Activated B cell treated with CpG ODN at 0.5 μM for 24 hours (primary cell): ENCODE data around the gene STPG1. TPM values are rescaled to one million over a fixed set of nuclear protein-coding genes. Genes with fewer than 3 reads are reported as not detected.

Experiments used
- ATAC-seq: fragments of 200-7000 bp; cut with Tn5 transposase; one replicate; pipeline ENCODE4 v1.10.0; 2021; ENCODE audit warnings: low read depth, mild to moderate bottlenecking, moderate library complexity
- CTCF ChIA-PET: fragments of 350-600 bp; sonication (Branson Sonifier 250); formaldehyde crosslinking; loops from one replicate; lab custom pipeline; 2021; ENCODE audit warnings: antibody characterized with exemption; lab: Charles Lee
- POLR2A ChIA-PET: fragments of 350-600 bp; sonication (Branson Sonifier 250); formaldehyde crosslinking; loops from one replicate; lab custom pipeline; 2021; ENCODE audit warnings: antibody characterized with exemption; lab: Charles Lee
- DNase-seq: peaks from one replicate; pipeline ENCODE4 v3.0.0; 2022
- H3K27ac Mint-ChIP-seq: one replicate; pipeline ENCODE4 v1.8.0; 2020; ENCODE audit warnings: mixed read lengths
- H3K27me3 Mint-ChIP-seq: one replicate; pipeline ENCODE4 v1.8.0; 2021; ENCODE audit warnings: mixed read lengths
- H3K36me3 Mint-ChIP-seq: one replicate; pipeline ENCODE4 v1.8.0; 2021; ENCODE audit warnings: low read depth, mixed read lengths
- H3K4me1 Mint-ChIP-seq: one replicate; pipeline ENCODE4 v1.8.0; 2021; ENCODE audit warnings: mixed read lengths
- H3K4me3 Mint-ChIP-seq: one replicate; pipeline ENCODE4 v1.8.0; 2020; ENCODE audit warnings: mild to moderate bottlenecking, mixed read lengths
- H3K9me3 Mint-ChIP-seq: one replicate; pipeline ENCODE4 v1.8.0; 2020; ENCODE audit warnings: mixed read lengths
- CTCF ChIP-seq: fragments of 200-600 bp; IDR thresholded peaks from one replicate; pipeline ENCODE4 v1.8.0; 2022; ENCODE audit warnings: antibody characterized with exemption, mild to moderate bottlenecking
- intact Hi-C: fragments of 100-400 bp; cut with micrococcal nuclease; formaldehyde crosslinking; loops from one replicate; pipeline ENCODE4 v1.15.1; 2024
- total RNA-seq: library from RNA; stranded (reverse); gene quantifications from 2 replicates; pipeline ENCODE4 v1.2.3, GENCODE V29; 2022

The STPG1 gene
- total RNA-seq, 1 donor from 2014 or later, result 7.4 TPM

- DNase-seq (no peak), ATAC-seq (no peak)
- Mint-ChIP-seq H3K4me1 (no peaks in the 10 kb centered on the region), H3K9me3 (no peaks in the 10 kb centered on the region), H3K4me3 (no peak overlapping the region), H3K36me3 (peaks cover 50% of the 10 kb centered on the region), H3K27me3 (no peaks in the 10 kb centered on the region), H3K27ac (no peak overlapping the region)
- ChIA-PET CTCF (no interaction called here), POLR2A (no interaction called here)
- no peak for TF ChIP-seq CTCF
- intact Hi-C loops, result no loop called here
Measured at GRCh38 chr1:24438423-24438901, 24.9 kb upstream of the STPG1 start.

- Mint-ChIP-seq H3K4me3 (no peak overlapping the region), H3K4me1 (no peaks in the 10 kb centered on the region), H3K27ac (no peak overlapping the region), H3K27me3 (no peaks in the 10 kb centered on the region), H3K9me3 (no peaks in the 10 kb centered on the region), H3K36me3 (peaks cover 56% of the 10 kb centered on the region)
- ATAC-seq (no peak), DNase-seq (no peak)
- ChIA-PET CTCF (no interaction called here), POLR2A (no interaction called here)
- no peak for TF ChIP-seq CTCF
- intact Hi-C loops, result no loop called here
Measured at GRCh38 chr1:24437631-24438396, 24.2 kb upstream of the STPG1 start.

- no peak for TF ChIP-seq CTCF
- Mint-ChIP-seq H3K4me3 (no peak overlapping the region), H3K9me3 (no peaks in the 10 kb centered on the region), H3K36me3 (peaks cover 44% of the 10 kb centered on the region), H3K27me3 (no peaks in the 10 kb centered on the region), H3K4me1 (no peaks in the 10 kb centered on the region), H3K27ac (no peak overlapping the region)
- ChIA-PET CTCF (interaction anchor here (1.6 kb wide), 1 partner anchor 151 kb away, joined by 3 read pairs; no protein-coding TSS in a partner anchor), POLR2A (no interaction called here)
- intact Hi-C loops, result no loop called here
- ATAC-seq, result no peak
- DNase-seq, result no peak
Measured at GRCh38 chr1:24435782-24436365, 22.3 kb upstream of the STPG1 start.

- no peak overlapping the region for H3K27ac Mint-ChIP-seq
Measured at GRCh38 chr1:24427545-24427862, 13.9 kb upstream of the STPG1 start.

More at GRCh38 chr1:24427545-24427862, 13.9 kb upstream of the STPG1 start:
- Mint-ChIP-seq H3K4me1 (peaks cover 4% of the 10 kb centered on the region), H3K36me3 (peaks cover 57% of the 10 kb centered on the region), H3K9me3 (no peaks in the 10 kb centered on the region), H3K27me3 (no peaks in the 10 kb centered on the region), H3K4me3 (no peak overlapping the region)
- no peak for ATAC-seq
- TF ChIP-seq CTCF, result no peak
- intact Hi-C loops, result no loop called here
- POLR2A ChIA-PET, result no interaction called here
- CTCF ChIA-PET, result no interaction called here
- DNase-seq, result no peak
